ENCODE results near the gene RUNX2.

Gene RUNX2

GRCh38 chr6:45351667-45352066, 23.5 kb downstream of the RUNX2 start:
- DNase-seq, result no peak

DNA sequence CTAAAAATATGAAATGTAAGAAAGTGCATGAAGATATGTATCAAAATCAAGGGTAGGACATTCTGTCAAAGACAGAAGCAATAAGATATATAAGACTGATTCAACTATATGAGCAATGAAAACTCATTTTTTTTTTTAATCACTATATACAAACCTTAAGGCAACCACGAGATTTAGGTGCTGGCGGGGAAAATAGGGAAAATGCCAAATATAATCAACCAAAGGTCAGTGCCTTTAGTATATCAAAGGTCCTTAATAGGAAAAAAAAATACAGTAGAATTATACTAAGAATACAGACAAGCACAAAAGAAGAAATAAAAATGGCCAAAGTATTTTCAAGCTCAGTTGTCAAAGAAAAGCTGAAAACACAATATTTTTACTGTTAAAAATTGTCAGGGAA, 25.5 kb downstream of the RUNX2 start:
- DNase-seq, result no peak

GRCh38 chr6:45364466-45364865, 36.3 kb downstream of the RUNX2 start:
- no peak for DNase-seq

- DNase-seq, result no peak
Observed at GRCh38 chr6:45365036-45365435, 36.9 kb downstream of the RUNX2 start.

GRCh38 chr6:45366534-45366933, 38.4 kb downstream of the RUNX2 start:
- DNase-seq, result no peak

DNA sequence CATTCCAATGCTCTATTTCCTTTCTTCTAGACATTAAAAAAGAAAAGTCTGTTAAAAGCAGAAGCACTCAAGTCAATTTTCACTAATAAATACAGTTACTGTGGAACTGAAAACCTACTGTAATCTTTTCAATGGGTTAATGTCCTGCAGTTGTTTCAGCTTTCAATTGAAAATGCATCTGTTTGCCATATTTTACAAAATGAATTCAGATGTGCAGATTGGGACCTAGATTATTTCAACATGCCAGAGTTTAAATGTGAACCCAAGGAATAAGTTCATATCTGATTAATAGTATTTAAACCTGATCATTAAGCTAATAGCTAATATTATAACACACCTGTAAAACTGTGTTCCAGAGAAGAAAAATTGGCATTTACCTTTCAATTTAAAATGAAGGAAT, 39.9 kb downstream of the RUNX2 start:
- no peak for DNase-seq

DNA sequence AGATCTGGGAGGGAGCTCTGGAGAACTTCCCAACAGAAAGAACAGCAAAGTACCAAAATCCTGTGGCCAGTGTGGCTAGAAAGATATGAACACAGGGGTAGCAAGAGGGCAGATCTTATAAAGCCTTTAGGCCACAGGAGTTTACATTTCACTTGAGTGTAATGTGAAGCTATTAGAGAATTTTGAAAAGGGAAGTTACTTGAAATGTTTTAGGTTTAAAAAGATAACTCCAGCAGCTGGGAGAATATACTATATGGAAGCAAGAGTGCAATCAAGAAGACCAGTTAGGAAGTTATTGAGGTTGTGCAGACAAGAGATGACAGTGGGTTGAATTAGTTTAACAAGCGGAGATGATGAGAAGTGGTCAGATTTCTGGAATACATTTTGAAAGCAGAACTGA, 41.7 kb downstream of the RUNX2 start:
- DNase-seq, result no peak

DNA sequence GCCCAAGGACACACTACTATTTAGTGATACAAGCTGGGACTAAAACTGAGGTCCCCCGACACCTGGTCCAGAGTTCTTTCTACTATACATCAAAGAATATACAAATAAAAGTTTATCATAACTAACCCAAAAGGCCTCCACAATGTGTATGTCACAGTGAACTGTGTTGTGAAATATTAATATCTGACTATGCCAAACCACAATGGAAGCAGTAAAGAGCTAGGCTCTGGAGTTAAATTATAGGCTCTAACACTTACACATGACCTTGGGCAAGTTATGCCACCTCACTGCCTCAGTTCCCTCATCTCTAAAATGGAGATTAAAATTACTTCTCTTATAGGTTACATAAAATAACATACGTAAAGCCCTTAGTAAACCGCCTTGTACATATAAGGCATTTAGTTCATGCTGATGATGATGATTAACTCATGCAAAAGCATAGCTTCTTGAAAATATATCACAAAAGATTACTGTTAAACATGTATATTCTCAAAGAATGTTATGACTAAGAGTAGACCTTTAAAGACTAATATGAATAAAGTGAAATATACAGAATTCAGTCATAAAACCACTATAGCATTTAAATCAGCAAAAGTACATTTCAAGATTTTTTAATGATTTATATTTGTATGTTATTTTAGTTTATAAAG, 43.9 kb downstream of the RUNX2 start:
- DNase-seq, result no peak

GRCh38 chr6:45375449-45375848, 47.3 kb downstream of the RUNX2 start:
- DNase-seq, result no peak

DNA sequence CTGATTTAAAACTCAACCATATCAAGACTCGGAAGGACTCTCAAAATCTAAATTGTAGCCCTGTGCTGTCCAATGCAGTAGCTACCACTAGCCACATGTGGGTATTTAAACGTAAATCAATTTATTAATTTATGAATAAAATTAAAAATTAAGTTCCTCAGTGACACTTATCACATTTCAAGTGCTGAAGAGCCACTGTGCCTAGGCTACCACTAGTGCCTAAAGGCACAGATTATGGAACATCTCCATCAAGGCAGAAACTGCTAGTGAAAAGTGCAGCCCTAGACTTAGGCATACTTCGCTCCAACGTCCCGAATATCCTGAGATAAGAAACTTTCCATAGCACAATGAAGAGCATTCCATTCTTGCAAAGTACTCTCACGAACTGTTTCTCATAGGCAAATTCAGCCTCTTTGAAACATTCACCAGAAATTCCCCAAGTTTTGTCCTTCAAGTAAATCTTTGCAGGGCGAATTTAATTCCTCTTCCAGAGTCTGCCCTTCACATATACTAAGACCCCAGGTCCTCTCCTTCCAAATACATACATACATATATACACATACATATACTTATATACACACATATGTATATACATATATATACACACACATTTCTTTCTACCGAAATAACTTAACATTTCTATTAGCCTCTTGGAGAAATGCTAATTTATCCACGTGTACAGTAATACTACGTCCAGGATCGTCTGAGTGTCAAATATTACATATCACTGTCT, 48.3 kb downstream of the RUNX2 start:
- no peak for DNase-seq

GRCh38 chr6:45377043-45377553, 49.0 kb downstream of the RUNX2 start:
- peak; percentile 80 for DNase-seq

DNA sequence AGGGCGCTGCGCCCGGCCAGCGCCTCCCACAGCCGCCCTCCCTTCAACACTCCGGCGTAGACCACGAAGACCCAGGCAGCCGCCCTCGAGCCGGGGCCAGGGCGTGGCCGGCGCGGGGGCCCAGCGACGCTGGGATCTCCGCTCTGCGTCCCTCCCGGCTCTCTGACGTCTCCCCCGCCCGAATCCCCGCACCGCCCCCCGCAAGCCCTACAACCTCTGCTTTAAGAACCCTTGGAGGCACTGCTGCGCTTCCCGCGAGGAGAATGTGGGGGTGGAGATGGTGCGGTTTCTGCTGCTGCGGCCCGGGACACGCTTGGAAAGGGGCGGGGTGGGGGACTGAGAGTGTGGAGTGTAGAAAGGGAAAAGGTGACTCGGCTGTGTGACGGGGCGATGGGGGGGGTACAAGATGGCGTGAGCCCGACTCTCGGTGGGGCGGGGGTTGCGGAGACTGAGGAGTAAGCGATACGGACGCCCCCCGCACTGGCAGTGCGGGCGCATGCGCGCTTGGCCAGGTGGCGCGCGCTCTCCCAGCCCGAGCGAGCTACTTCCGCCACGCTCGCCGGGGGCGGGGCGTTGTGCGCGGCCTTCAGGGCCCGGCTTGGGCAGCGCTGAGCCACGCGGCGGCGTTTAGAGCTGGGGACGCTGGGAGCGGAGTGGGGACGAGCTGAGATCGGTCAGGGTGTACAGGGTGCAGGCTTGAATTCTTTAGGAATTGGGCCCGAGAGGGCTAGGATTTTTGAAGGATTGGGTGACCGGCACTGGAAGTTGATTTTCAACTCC, 49.6 kb downstream of the RUNX2 start, which contains the start of gene SUPT3H:
Gene SUPT3H (minus strand): TSS at position 381 of the 780 bp plus-strand sequence.
- peak; percentile 89 for DNase-seq

- DNase-seq, result no peak
Observed at GRCh38 chr6:45378334-45378926, 50.3 kb downstream of the RUNX2 start.

GRCh38 chr6:45382391-45382790, 54.3 kb downstream of the RUNX2 start:
- no peak for DNase-seq

DNA sequence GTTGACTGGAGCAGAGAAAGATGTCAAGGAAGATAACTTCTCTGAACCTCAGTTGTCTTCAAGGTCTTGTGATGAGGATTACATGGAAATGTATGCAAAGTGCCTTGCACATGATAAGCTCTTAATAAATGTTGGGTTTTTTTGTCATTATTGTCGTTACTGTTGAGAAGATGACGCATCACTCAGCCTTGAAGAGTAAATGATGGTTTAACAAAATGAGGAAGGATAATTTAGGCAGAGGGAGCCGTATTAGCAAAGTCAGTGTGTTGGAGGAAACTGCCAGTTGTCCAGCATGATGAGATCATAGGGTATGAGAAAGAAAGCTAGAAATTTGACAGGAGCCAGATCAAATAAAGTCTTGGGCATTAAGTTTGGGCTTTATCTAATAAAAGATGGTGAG, 58.4 kb downstream of the RUNX2 start:
- no peak for DNase-seq

- DNase-seq, result no peak
Observed at GRCh38 chr6:45387236-45387635, 59.1 kb downstream of the RUNX2 start.

GRCh38 chr6:45388328-45388727, 60.2 kb downstream of the RUNX2 start:
- no peak for DNase-seq

- no peak for DNase-seq
Observed at GRCh38 chr6:45394586-45395095, 66.5 kb downstream of the RUNX2 start.

DNA sequence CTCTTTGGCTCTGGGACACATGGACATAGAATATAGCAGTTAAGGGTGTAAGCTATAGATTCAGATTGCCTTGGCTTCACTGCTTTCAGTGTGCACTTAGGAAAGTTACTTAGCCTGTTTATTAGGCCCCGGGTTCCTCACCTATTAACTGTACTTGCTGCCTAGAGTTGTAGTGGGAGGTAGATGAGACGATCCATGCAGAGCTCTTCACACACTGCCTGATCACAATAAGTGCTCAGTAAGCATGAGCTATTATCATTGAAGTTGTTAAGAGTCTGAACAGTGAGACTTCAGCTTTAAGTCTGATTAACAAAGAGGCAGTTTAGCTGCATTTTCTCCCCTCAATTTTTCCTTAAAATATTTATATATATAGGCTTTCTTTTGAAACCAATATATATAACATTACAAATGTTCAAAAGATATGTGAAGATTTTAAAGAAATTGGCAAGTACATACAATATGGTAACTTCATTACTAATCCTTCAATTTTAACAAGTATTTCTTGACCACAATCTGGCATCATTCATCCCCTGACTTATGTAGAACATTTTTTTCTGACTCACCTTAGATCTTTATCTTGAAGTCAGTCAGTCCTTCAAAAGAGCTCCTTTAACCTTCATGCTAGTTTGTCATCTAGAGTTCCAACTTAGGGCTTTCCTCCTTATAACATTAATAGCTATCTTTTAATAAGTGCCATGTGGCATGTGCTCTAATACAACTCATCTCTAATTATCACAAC, 70.1 kb downstream of the RUNX2 start:
- DNase-seq, result no peak

GRCh38 chr6:45400021-45400420, 71.9 kb downstream of the RUNX2 start:
- no peak for DNase-seq

DNA sequence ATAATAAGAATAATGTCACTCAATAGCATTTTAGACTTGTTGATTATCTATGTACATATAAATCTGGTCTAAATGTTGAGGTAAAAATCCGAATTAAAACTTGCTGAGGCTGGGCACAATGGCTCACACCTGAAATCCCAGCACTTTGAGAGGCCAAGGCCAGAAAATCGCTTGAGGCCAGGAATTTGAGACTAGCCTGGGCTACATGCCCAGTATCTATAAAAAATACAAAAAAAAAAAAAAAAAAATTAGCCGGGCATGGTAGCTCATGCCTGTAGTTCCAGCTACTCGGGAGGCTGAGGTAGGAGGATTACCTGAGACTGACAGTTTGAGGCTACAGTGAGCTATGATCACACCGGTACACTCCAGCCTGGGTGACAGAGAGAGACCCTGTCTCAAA, 83.8 kb downstream of the RUNX2 start:
- DNase-seq, result no peak

DNA sequence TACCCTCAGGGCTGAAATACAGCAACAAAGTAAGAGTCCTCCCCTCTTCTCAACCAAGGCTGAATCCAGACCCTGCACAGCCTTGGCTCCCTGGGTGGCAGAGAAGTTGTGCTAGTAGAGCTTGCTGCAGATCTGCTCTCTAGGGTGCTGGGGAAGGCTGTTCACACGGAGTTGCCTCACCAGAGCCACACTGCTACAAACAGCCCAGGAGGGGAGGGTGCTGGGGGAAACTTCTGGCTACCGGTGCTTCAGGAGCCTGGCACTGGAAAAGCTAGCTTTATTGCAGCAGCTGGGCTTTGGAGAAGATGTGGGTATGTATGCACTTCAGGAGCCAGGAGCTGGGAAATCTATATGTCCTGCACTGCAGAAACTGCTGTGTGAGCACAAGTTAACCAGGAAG, 87.2 kb downstream of the RUNX2 start:
- DNase-seq, result no peak
